Right lobe of liver (tissue), 4 donors: ENCODE results near the gene POLR3H.

Experiments used
- POLR2A ChIP-seq: fragments of 450-650 bp; IDR thresholded peaks from one replicate; pipeline ENCODE4 v1.6.1; 2017; ENCODE audit warnings: antibody characterized with exemption, mild to moderate bottlenecking
- TF ChIP-seq, protein P1 (sequence below), 4 donors: fragments of 200-600 bp in 3 of 4; fragments of 450-650 bp in 1 of 4; IDR thresholded peaks; one replicate each; pipeline versions ENCODE4 v1.5.1 to v1.8.0; 2016 to 2022; ENCODE audit warnings: antibody characterized with exemption in 4 of 4, mild to moderate bottlenecking in 2 of 4
- donor health status: DM: no; HTN: no; CAD: no.
- donor health status: DM: no; HTN: no; CAD: no.
- donor health status: DM: no; HTN: yes; CAD: no.

DNA sequence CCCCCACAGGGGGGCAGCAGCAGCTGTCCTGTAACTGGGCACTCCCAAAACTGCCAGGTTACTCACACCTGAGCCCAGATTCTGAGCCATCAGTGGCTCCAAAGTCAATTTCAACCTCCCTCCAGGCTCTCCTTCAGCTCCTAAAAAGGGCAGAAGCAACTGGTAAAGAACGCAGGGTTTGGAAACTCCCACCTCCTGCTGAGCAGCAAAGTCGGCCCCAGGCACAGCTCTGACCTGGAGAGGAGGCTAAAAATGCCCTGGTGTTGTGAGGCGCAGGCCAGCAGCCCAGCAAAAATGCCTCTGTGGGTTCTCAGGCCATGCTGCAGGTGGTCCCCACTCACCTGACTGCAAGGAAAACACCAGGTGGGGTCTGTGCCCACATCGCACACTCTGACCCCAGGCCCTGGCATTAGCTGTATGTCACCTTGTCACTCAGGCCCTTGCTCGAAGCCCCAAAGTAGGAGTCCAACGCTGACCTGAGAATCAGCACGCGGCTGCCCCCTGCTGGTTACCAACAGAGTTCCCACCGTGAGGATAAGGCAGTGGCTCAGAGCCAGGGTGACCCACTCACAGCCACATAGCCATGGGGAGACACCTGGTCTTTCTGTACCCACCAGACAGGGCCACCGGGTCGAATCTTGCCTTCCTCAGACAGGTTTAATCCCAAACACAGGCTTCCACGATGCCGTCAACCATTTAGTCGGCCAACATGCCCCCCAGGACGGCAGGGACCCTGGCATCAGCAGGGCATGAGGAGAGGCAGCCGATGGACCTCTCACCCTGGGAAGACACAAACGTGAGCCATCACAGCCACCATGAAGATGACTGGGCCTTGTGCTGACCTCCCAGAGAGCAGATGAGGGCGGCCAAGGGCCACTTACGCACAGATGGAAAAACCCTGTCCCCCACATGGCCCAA is 11.1 kb downstream of the POLR3H start:
- TF ChIP-seq, protein P1, sequence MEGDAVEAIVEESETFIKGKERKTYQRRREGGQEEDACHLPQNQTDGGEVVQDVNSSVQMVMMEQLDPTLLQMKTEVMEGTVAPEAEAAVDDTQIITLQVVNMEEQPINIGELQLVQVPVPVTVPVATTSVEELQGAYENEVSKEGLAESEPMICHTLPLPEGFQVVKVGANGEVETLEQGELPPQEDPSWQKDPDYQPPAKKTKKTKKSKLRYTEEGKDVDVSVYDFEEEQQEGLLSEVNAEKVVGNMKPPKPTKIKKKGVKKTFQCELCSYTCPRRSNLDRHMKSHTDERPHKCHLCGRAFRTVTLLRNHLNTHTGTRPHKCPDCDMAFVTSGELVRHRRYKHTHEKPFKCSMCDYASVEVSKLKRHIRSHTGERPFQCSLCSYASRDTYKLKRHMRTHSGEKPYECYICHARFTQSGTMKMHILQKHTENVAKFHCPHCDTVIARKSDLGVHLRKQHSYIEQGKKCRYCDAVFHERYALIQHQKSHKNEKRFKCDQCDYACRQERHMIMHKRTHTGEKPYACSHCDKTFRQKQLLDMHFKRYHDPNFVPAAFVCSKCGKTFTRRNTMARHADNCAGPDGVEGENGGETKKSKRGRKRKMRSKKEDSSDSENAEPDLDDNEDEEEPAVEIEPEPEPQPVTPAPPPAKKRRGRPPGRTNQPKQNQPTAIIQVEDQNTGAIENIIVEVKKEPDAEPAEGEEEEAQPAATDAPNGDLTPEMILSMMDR (IDR thresholded peaks at IDR 0.05), result peak; percentile 65 to 80 (median 73)
- no peak for TF ChIP-seq POLR2A
